ENCODE data around the gene RASGRF2.

DNA sequence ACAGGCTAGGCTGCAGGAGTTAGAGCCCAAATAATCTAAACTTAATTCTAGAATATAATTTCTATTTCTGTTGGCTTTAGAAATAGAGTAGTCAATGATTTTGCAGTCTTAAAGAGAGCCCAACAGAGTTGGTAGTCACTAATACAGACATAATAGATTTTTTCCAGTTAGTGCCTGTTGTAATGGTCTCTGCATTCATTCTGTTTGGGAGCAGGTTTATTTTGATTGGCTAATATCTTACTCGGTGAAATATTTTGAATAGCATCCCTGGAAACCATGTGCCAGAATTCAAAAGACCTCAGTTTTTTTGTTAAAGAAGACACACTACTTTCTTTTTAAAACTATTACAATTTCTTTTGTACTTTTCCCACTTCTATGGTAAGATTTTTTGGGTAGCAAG lies 107.2 kb downstream of the RASGRF2 start:
- TF ChIP-seq, protein P1, sequence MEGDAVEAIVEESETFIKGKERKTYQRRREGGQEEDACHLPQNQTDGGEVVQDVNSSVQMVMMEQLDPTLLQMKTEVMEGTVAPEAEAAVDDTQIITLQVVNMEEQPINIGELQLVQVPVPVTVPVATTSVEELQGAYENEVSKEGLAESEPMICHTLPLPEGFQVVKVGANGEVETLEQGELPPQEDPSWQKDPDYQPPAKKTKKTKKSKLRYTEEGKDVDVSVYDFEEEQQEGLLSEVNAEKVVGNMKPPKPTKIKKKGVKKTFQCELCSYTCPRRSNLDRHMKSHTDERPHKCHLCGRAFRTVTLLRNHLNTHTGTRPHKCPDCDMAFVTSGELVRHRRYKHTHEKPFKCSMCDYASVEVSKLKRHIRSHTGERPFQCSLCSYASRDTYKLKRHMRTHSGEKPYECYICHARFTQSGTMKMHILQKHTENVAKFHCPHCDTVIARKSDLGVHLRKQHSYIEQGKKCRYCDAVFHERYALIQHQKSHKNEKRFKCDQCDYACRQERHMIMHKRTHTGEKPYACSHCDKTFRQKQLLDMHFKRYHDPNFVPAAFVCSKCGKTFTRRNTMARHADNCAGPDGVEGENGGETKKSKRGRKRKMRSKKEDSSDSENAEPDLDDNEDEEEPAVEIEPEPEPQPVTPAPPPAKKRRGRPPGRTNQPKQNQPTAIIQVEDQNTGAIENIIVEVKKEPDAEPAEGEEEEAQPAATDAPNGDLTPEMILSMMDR (IDR thresholded peaks at IDR 0.05; ENCODE audit: low read depth, low read length), result no peak
- TF ChIP-seq POLR2A (IDR thresholded peaks at IDR 0.05; ENCODE audit: extremely low read depth, insufficient read length), result no peak
- TF ChIP-seq MYC (IDR thresholded peaks at IDR 0.05; ENCODE audit: low read depth, low read length), result no peak
- TF ChIP-seq, protein P2, sequence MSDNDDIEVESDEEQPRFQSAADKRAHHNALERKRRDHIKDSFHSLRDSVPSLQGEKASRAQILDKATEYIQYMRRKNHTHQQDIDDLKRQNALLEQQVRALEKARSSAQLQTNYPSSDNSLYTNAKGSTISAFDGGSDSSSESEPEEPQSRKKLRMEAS (IDR thresholded peaks at IDR 0.05; ENCODE audit: low read depth, low read length), result no peak
